Nephron (organoid): ENCODE measurements around the gene ERBB4.

Experiments
- H3K27ac Mint-ChIP-seq, 3 experiments: 2 replicates each; pipeline ENCODE4 v1.8.0; 2020; ENCODE audit warnings: mixed read lengths in 3 of 3, mild to moderate bottlenecking in 2 of 3, moderate library complexity in 1 of 3
- H3K27me3 Mint-ChIP-seq: 2 replicates; pipeline ENCODE4 v1.8.0; 2021; ENCODE audit warnings: low read depth, mild to moderate bottlenecking, moderate library complexity, mixed read lengths
- H3K36me3 Mint-ChIP-seq: 2 replicates; pipeline ENCODE4 v1.8.0; 2020; ENCODE audit warnings: low read depth, mixed read lengths
- H3K4me1 Mint-ChIP-seq: 2 replicates; pipeline ENCODE4 v1.8.0; 2020; ENCODE audit warnings: mixed read lengths
- H3K4me3 Mint-ChIP-seq, 3 experiments: 2 replicates each; pipeline ENCODE4 v1.8.0; 2020; ENCODE audit warnings: mild to moderate bottlenecking in 3 of 3, mixed read lengths in 3 of 3, moderate library complexity in 2 of 3
- H3K9me3 Mint-ChIP-seq: 2 replicates; pipeline ENCODE4 v1.8.0; 2020; ENCODE audit warnings: mixed read lengths
- CTCF ChIP-seq, 3 experiments: fragments of 200-600 bp; sonication (generic); IDR thresholded peaks; one replicate each; pipeline ENCODE4 v1.5.0; 2021; ENCODE audit warnings: antibody characterized with exemption in 3 of 3; ENCODE audit not compliant: unreplicated experiment in 3 of 3

The ERBB4 gene

DNA sequence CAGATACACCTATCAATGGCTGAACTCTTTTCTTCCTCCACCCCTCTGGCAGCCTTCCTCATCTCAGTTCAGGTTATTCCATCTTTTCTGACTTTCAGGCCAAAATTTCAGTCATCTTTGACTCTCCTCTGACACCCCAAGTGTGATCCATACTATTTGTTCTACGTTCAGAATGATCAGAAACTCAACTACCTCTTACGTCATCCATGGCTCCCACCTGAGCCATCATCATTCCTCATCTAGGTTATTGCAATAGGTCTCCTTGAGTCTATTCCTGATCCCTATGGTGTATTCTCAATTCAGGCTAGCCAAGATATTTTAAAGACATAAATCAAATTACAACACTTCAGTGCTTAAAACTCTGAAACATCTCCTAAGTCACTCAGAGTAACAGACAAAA lies 589.7 kb downstream of the ERBB4 start:
- TF ChIP-seq CTCF (IDR thresholded peaks at IDR 0.05; ENCODE audit: unreplicated experiment in 3 of 3) = no peak
- Mint-ChIP-seq H3K36me3 (no peaks in the 10 kb centered on the region), H3K9me3 (peaks cover 2% of the 10 kb centered on the region), H3K4me1 (no peaks in the 10 kb centered on the region), H3K4me3 (no peak overlapping the region), H3K27ac (no peak overlapping the region), H3K27me3 (no peaks in the 10 kb centered on the region)

DNA sequence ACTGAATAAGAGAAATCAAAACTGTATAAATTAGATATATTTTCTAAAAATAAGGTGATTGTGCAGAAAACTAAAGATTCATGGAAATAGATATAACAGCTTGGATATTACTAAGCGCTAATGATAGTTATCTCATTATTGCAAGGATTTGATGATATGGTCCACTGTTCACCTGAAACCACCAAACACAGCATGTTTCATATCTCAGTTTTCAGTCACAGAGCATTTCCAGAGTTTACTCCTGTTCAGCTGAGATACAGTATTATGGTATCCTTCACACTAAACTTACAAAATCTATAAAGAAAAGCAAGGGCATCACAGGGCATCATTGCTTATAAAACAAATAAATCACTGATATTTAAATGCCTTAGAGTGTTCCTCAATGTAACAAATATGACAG lies 591.6 kb downstream of the ERBB4 start:
- H3K36me3 Mint-ChIP-seq = no peaks in the 10 kb centered on the region
- no peak overlapping the region for H3K27ac Mint-ChIP-seq
- no peak for TF ChIP-seq CTCF (IDR thresholded peaks at IDR 0.05; ENCODE audit: unreplicated experiment in 3 of 3)
- no peak overlapping the region for H3K4me3 Mint-ChIP-seq
- no peaks in the 10 kb centered on the region for H3K27me3 Mint-ChIP-seq
- H3K9me3 Mint-ChIP-seq = peaks cover 2% of the 10 kb centered on the region
- peaks cover 4% of the 10 kb centered on the region for H3K4me1 Mint-ChIP-seq

DNA sequence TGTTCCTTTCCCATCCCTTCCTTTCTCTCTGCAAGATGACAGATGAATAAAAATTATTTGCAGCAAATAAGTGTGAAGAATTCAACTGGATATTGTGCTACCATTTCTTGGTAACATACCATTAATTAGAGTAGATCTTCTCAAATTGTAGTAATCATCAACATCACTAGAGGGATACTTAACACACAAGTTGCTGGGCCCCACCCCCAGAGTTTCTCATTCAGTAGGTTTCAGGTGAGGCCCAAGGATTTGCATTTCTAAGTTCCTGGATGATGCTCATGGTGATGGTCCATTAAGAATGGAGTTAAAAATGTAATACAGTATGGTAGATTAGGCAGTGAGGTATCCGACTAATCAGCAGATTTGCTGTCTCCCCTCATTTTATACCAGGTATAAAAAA lies 594.0 kb downstream of the ERBB4 start:
- H3K27ac Mint-ChIP-seq = no peak overlapping the region
- TF ChIP-seq CTCF (IDR thresholded peaks at IDR 0.05; ENCODE audit: unreplicated experiment in 3 of 3) = no peak
- peaks cover 13% of the 10 kb centered on the region for H3K4me1 Mint-ChIP-seq
- H3K9me3 Mint-ChIP-seq = no peaks in the 10 kb centered on the region
- no peaks in the 10 kb centered on the region for H3K36me3 Mint-ChIP-seq
- H3K27me3 Mint-ChIP-seq = no peaks in the 10 kb centered on the region
- no peak overlapping the region for H3K4me3 Mint-ChIP-seq

GRCh38 chr2:211942153-211942552 lies 596.4 kb downstream of the ERBB4 start:
- peaks cover 13% of the 10 kb centered on the region for H3K4me1 Mint-ChIP-seq
- no peaks in the 10 kb centered on the region for H3K27me3 Mint-ChIP-seq
- no peak overlapping the region for H3K27ac Mint-ChIP-seq
- H3K9me3 Mint-ChIP-seq = no peaks in the 10 kb centered on the region
- no peak for TF ChIP-seq CTCF (IDR thresholded peaks at IDR 0.05; ENCODE audit: unreplicated experiment in 3 of 3)
- no peak overlapping the region for H3K4me3 Mint-ChIP-seq
- H3K36me3 Mint-ChIP-seq = no peaks in the 10 kb centered on the region

- H3K27ac Mint-ChIP-seq = no peak overlapping the region
- H3K4me3 Mint-ChIP-seq = no peak overlapping the region
- H3K27me3 Mint-ChIP-seq = no peaks in the 10 kb centered on the region
- H3K4me1 Mint-ChIP-seq = peaks cover 13% of the 10 kb centered on the region
- no peak for TF ChIP-seq CTCF (IDR thresholded peaks at IDR 0.05; ENCODE audit: unreplicated experiment in 3 of 3)
- H3K36me3 Mint-ChIP-seq = no peaks in the 10 kb centered on the region
- no peaks in the 10 kb centered on the region for H3K9me3 Mint-ChIP-seq
Observed at GRCh38 chr2:211941216-211941747, 597.3 kb downstream of the ERBB4 start.

DNA sequence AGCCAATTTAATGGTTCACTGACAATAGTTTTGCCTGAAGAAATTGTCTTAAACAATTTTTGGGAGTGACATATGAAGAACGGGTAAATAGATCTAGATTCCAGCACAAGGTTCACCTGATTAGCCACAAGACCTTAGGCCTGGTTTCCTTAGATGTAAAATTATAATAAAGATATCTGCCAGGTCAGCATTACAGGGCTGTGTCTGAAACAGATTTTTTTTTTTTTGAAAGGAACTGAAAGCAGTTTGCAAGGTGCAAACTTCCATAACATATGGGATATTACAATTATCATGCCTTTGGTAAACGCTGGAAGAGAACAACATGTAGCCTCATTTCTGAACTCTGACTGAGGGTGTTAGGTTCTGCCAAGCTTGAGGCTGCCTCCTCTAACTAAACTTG lies 599.4 kb downstream of the ERBB4 start:
- H3K27ac Mint-ChIP-seq = no peak overlapping the region
- H3K4me3 Mint-ChIP-seq = no peak overlapping the region
- H3K27me3 Mint-ChIP-seq = no peaks in the 10 kb centered on the region
- H3K36me3 Mint-ChIP-seq = no peaks in the 10 kb centered on the region
- H3K4me1 Mint-ChIP-seq = peaks cover 13% of the 10 kb centered on the region
- TF ChIP-seq CTCF (IDR thresholded peaks at IDR 0.05; ENCODE audit: unreplicated experiment in 3 of 3) = no peak
- no peaks in the 10 kb centered on the region for H3K9me3 Mint-ChIP-seq
